Measurements from ENCODE around the gene DHX29. TPM values are rescaled to one million over a fixed set of nuclear protein-coding genes. Genes with fewer than 3 reads are reported as not detected.

Gene DHX29
- total and polyA plus RNA-seq, 2 experiments from 2014 or later = 32.9 to 46.5 TPM

GRCh38 chr5:55289808-55290207 lies 17.7 kb downstream of the DHX29 start:
- Histone ChIP-seq H3K27me3 (no peaks in the 10 kb centered on the region), H3K79me2 (peaks cover 6% of the 10 kb centered on the region), H3K9me2 (replicated peaks; ENCODE audit: insufficient read depth) (no peaks in the 10 kb centered on the region), H3K9me3 (ENCODE audit: low read depth) (no peaks in the 10 kb centered on the region), H3K36me3 (replicated peaks; ENCODE audit: insufficient read depth, low read depth) (peaks cover 4% of the 10 kb centered on the region), H3K27ac (no peak overlapping the region), H3K4me2 (no peak overlapping the region), H2AFZ (no peak overlapping the region), H3K4me1 (ENCODE audit: insufficient read depth) (no peaks in the 10 kb centered on the region), H4K20me1 (ENCODE audit: insufficient read depth, poor library complexity, severe bottlenecking) (no peaks in the 10 kb centered on the region), H3K4me3 (no peak overlapping the region)
- DNase-seq (ENCODE audit: low spot score) = no peak
- TF ChIP-seq EZH2phosphoT487 (IDR thresholded peaks at IDR 0.05; ENCODE audit: low read depth, severe bottlenecking, unreplicated experiment) (no peak), CTCF (IDR thresholded peaks at IDR 0.05; ENCODE audit: poor library complexity) (no peak), EZH2 (IDR thresholded peaks at IDR 0.05; ENCODE audit: borderline replicate concordance) (no peak)

DNA sequence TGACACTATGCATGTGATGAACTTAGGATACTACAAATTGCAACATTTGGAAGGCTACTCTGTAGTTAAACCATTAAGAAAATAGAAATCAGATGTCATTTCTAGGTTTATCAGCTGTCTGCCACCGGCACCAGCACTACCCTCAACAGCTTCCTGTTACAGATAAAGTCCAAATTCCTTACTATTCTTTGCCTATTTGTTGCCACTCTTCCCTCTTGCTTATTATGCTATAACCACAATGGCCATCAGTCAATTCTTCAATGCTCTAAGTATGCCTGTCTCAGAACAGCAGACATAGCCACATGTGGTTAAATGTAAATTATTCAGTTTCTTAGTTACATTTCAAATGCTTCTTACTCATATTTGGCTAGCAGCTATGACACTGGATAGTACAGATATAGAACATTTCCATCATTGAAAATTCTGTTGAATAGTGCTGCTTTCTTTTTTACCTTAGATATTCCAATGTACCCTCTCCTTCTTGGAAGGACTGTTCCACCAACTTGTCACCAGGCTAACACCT lies 21.0 kb downstream of the DHX29 start:
- no peak overlapping the region for H3K4me2 ChIP-seq
- no peak overlapping the region for H3K27ac ChIP-seq
- H3K27me3 ChIP-seq = no peaks in the 10 kb centered on the region
- no peaks in the 10 kb centered on the region for H3K79me2 ChIP-seq
- H3K4me3 ChIP-seq = no peak overlapping the region
- TF ChIP-seq CTCF (IDR thresholded peaks at IDR 0.05; ENCODE audit: poor library complexity) = no peak
- H2AFZ ChIP-seq = no peak overlapping the region
- peaks cover 3% of the 10 kb centered on the region for H3K36me3 ChIP-seq (replicated peaks; ENCODE audit: insufficient read depth, low read depth)
- WGBS (ENCODE audit: low lambda C conversion rate, missing lambda C conversion rate) = 43% methylated on average over 1 of the region's 1 CpG
- no peaks in the 10 kb centered on the region for H3K9me2 ChIP-seq (replicated peaks; ENCODE audit: insufficient read depth)
- H3K9me3 ChIP-seq (ENCODE audit: low read depth) = no peaks in the 10 kb centered on the region
- H3K4me1 ChIP-seq (ENCODE audit: insufficient read depth) = no peaks in the 10 kb centered on the region
- no peak for DNase-seq (ENCODE audit: low spot score)
- no peaks in the 10 kb centered on the region for H4K20me1 ChIP-seq (ENCODE audit: insufficient read depth, poor library complexity, severe bottlenecking)

- H3K36me3 ChIP-seq (replicated peaks; ENCODE audit: insufficient read depth, low read depth) = no peaks in the 10 kb centered on the region
Measured at GRCh38 chr5:55278778-55279177, 28.7 kb downstream of the DHX29 start.

More at GRCh38 chr5:55278778-55279177, 28.7 kb downstream of the DHX29 start:
- H3K9me3 ChIP-seq (ENCODE audit: low read depth) = no peaks in the 10 kb centered on the region
- no peak overlapping the region for H2AFZ ChIP-seq
- no peaks in the 10 kb centered on the region for H3K79me2 ChIP-seq
- TF ChIP-seq CTCF (IDR thresholded peaks at IDR 0.05; ENCODE audit: poor library complexity) (no peak), EZH2phosphoT487 (IDR thresholded peaks at IDR 0.05; ENCODE audit: low read depth, severe bottlenecking, unreplicated experiment) (no peak), EZH2 (IDR thresholded peaks at IDR 0.05; ENCODE audit: borderline replicate concordance) (no peak)
- H3K4me2 ChIP-seq = no peak overlapping the region
- no peak for DNase-seq (ENCODE audit: low spot score)
- H3K4me3 ChIP-seq = no peak overlapping the region
- H3K27me3 ChIP-seq = no peaks in the 10 kb centered on the region
- no peaks in the 10 kb centered on the region for H3K9me2 ChIP-seq (replicated peaks; ENCODE audit: insufficient read depth)
- H3K27ac ChIP-seq = no peak overlapping the region
- 98% methylated on average over 4 of the region's 4 CpGs for WGBS (ENCODE audit: low lambda C conversion rate, missing lambda C conversion rate)
- no peaks in the 10 kb centered on the region for H3K4me1 ChIP-seq (ENCODE audit: insufficient read depth)
- no peaks in the 10 kb centered on the region for H4K20me1 ChIP-seq (ENCODE audit: insufficient read depth, poor library complexity, severe bottlenecking)

All from hepatocyte (in vitro differentiated cells).